Parathyroid adenoma (tissue), 2 donors: ENCODE measurements around the gene TMEM161B.

Source experiments
- H2AFZ ChIP-seq: fragments of 300-600 bp; sonication (generic); one replicate; pipeline ENCODE4 v1.7.0; 2017; ENCODE audit warnings: antibody characterized with exemption, mild to moderate bottlenecking
- H3K27ac ChIP-seq: fragments of 300-600 bp; sonication (generic); one replicate; pipeline ENCODE4 v1.7.0; 2017
- H3K27me3 ChIP-seq: fragments of 300-600 bp; sonication (generic); one replicate; pipeline ENCODE4 v1.7.0; 2017; ENCODE audit warnings: low read length; ENCODE audit not compliant: control insufficient read depth, insufficient read depth
- H3K36me3 ChIP-seq: fragments of 300-600 bp; sonication (generic); one replicate; pipeline ENCODE4 v1.7.0; 2017; ENCODE audit warnings: low read length; ENCODE audit not compliant: control insufficient read depth, insufficient read depth
- H3K4me1 ChIP-seq: fragments of 300-600 bp; sonication (generic); one replicate; pipeline ENCODE4 v1.7.0; 2017; ENCODE audit warnings: control low read depth
- H3K4me2 ChIP-seq: fragments of 300-600 bp; sonication (generic); one replicate; pipeline ENCODE4 v1.7.0; 2017; ENCODE audit warnings: low read length
- H3K4me3 ChIP-seq: fragments of 300-600 bp; sonication (generic); one replicate; pipeline ENCODE4 v1.7.0; 2017; ENCODE audit warnings: low read depth, low read length
- H3K79me2 ChIP-seq: fragments of 300-600 bp; sonication (generic); one replicate; pipeline ENCODE4 v1.7.0; 2017; ENCODE audit warnings: control low read depth
- H3K9ac ChIP-seq: fragments of 300-600 bp; sonication (generic); one replicate; pipeline ENCODE4 v1.7.0; 2017; ENCODE audit warnings: mild to moderate bottlenecking
- H3K9me3 ChIP-seq: fragments of 300-600 bp; sonication (generic); one replicate; pipeline ENCODE4 v1.7.0; 2017; ENCODE audit warnings: low read length; ENCODE audit not compliant: control insufficient read depth
- TF ChIP-seq, protein P1 (sequence below): fragments of 300-600 bp; sonication (generic); IDR thresholded peaks from one replicate; pipeline ENCODE4 v1.7.0; 2017; ENCODE audit warnings: antibody characterized with exemption, mild to moderate bottlenecking
- donor health status: primary hyperparathyroidism.

TMEM161B gene

DNA sequence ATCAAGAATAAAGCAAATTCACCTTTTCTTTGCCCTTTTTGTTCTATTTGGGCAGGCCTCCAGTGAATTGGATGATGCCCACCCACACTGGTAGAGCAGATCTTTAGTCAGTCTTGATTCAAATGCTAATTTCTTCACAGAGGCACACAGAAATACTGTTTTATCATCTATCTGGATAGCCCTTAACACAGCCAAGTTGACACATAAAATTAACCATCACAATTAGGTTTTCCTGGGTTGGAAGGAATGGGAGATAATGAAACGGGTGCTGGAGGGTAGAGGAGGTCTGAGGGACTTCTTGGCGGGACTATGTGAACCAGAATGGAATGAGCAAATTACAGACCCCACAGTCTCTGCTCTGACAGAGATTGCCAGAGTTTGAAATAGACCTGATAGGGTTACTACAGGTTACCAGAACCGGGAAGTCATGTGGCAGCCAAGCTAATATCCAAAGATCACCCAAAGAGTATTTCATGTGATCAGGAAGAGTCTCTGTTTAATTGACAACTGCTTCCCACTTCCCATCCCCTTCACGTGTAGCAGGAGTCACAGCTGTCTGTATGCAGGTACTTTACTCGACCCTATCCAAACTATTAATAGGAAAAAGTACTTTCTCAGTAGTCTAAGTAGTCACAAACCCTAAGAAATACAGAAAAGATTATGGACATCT lies 20.0 kb upstream of the TMEM161B start:
- H3K4me2 ChIP-seq, result no peak overlapping the region
- no peak overlapping the region for H3K4me3 ChIP-seq
- H3K27me3 ChIP-seq, result no peaks in the 10 kb centered on the region
- no peaks in the 10 kb centered on the region for H3K9me3 ChIP-seq
- H3K27ac ChIP-seq, result no peak overlapping the region
- H2AFZ ChIP-seq, result no peak overlapping the region
- H3K4me1 ChIP-seq, result no peaks in the 10 kb centered on the region
- H3K9ac ChIP-seq, result no peak overlapping the region
- H3K79me2 ChIP-seq, result no peaks in the 10 kb centered on the region
- TF ChIP-seq, protein P1, sequence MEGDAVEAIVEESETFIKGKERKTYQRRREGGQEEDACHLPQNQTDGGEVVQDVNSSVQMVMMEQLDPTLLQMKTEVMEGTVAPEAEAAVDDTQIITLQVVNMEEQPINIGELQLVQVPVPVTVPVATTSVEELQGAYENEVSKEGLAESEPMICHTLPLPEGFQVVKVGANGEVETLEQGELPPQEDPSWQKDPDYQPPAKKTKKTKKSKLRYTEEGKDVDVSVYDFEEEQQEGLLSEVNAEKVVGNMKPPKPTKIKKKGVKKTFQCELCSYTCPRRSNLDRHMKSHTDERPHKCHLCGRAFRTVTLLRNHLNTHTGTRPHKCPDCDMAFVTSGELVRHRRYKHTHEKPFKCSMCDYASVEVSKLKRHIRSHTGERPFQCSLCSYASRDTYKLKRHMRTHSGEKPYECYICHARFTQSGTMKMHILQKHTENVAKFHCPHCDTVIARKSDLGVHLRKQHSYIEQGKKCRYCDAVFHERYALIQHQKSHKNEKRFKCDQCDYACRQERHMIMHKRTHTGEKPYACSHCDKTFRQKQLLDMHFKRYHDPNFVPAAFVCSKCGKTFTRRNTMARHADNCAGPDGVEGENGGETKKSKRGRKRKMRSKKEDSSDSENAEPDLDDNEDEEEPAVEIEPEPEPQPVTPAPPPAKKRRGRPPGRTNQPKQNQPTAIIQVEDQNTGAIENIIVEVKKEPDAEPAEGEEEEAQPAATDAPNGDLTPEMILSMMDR, result no peak
- H3K36me3 ChIP-seq, result no peaks in the 10 kb centered on the region

DNA sequence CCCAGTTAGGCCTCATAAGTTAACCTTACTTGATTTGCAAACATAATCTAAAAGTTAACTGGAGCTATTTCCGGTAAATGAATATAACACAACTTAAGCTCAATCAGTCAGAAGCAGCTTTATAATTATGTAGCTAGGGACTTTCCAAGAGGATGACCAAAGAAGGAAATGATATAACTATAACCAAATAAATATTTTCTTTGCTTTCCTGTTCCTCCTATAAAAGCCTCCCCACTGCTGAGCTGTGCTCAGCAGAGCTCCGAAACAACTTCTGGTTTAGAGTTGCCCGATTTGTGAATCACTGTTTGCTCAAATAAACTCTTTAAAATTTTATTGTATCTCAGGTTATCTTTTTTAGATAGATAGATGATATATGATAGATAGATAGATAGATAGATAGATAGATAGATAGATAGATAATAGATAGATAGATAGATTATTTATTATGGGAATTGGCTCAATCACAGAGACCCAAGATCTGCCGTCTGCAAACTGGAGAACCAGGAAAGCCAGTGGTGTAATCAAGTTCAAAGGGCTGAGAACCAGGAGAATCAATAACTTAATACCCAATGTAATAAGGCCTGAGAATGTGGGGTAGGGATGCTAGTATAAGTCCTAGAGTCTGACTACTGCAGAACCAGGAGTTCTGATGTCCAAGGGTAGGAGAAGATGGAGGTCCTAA lies 19.3 kb upstream of the TMEM161B start:
- no peak overlapping the region for H3K9ac ChIP-seq
- no peaks in the 10 kb centered on the region for H3K9me3 ChIP-seq
- H3K4me1 ChIP-seq, result no peaks in the 10 kb centered on the region
- no peaks in the 10 kb centered on the region for H3K36me3 ChIP-seq
- H2AFZ ChIP-seq, result no peak overlapping the region
- TF ChIP-seq, protein P1, result no peak
- no peaks in the 10 kb centered on the region for H3K79me2 ChIP-seq
- no peaks in the 10 kb centered on the region for H3K27me3 ChIP-seq
- H3K4me3 ChIP-seq, result no peak overlapping the region
- no peak overlapping the region for H3K4me2 ChIP-seq
- H3K27ac ChIP-seq, result no peak overlapping the region

DNA sequence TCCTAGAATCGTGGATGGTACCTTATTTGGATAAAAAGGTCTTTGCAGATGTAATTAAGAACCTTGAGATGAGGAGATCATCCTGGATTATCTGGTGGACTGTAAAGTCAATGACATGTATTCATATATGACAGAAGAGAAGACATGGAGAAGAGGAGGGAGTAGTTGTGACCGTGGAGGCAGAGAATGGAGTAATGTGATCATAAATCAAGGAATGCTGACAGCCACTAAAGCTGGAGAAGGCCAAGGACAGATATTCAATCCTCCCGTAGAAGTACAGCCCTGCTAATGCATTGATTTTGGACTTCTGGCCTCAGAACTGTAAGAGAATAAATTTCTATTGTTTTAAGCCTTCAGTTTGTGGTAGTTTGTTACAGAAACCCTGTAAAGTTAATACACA lies 18.7 kb upstream of the TMEM161B start:
- Histone ChIP-seq H3K9ac (no peak overlapping the region), H3K4me1 (no peaks in the 10 kb centered on the region), H3K27ac (no peak overlapping the region), H3K27me3 (no peaks in the 10 kb centered on the region), H3K9me3 (no peaks in the 10 kb centered on the region), H3K79me2 (no peaks in the 10 kb centered on the region), H3K36me3 (no peaks in the 10 kb centered on the region), H3K4me3 (no peak overlapping the region), H3K4me2 (no peak overlapping the region), H2AFZ (no peak overlapping the region)
- TF ChIP-seq, protein P1, result no peak

DNA sequence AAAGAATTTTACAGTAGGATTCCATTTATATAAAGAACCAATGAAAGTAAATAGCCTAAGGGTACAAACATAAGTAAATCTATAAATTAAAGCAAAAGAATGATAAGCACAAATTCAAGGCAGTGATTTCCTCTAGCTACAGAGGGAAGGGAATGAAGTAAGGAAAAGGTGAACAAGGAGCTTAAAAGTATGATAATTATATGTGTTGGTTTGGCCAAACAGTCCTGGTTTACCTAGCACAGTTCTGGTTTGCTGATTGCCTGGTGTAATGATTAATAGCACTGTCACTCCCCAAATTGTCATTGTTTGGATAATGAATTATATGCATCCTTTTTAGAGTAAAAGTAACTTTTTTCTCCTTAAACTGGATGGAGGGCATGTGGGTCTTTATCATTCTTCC lies 15.0 kb upstream of the TMEM161B start:
- H3K27me3 ChIP-seq, result no peaks in the 10 kb centered on the region
- no peak overlapping the region for H3K4me3 ChIP-seq
- H2AFZ ChIP-seq, result no peak overlapping the region
- no peak overlapping the region for H3K9ac ChIP-seq
- no peak overlapping the region for H3K27ac ChIP-seq
- no peaks in the 10 kb centered on the region for H3K79me2 ChIP-seq
- TF ChIP-seq, protein P1, result no peak
- no peaks in the 10 kb centered on the region for H3K36me3 ChIP-seq
- H3K4me1 ChIP-seq, result peaks cover 2% of the 10 kb centered on the region
- H3K4me2 ChIP-seq, result no peak overlapping the region
- no peaks in the 10 kb centered on the region for H3K9me3 ChIP-seq

DNA sequence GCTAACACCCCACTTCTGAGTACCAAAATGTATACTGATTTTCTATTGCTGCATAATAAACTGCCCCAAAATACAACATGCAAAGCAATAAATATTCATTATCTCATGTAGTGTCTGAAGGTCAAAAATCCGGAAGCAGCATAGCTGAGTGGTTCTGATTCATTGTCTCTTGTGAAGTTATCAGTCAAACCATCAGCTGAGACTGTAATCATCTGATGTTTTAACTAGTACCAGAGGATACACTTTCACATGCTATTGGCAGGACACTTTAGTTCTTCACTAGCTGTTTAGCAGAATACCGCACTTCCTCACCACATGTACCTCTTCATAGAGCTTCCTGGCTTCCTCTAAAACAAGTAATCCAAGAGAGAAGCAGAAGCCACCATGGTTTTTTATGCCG lies 12.7 kb upstream of the TMEM161B start:
- Histone ChIP-seq H3K27ac (no peak overlapping the region), H3K9ac (no peak overlapping the region), H3K36me3 (no peaks in the 10 kb centered on the region), H3K4me2 (no peak overlapping the region), H3K9me3 (no peaks in the 10 kb centered on the region), H2AFZ (no peak overlapping the region), H3K79me2 (no peaks in the 10 kb centered on the region), H3K4me3 (no peak overlapping the region), H3K4me1 (peaks cover 2% of the 10 kb centered on the region), H3K27me3 (no peaks in the 10 kb centered on the region)
- TF ChIP-seq, protein P1, result no peak
